ENCODE results near the gene TMEM128. TPM values are rescaled to one million over a fixed set of nuclear protein-coding genes. Genes with fewer than 3 reads are reported as not detected.
"Not testable (repeated sequence)": the region's sequence is repeated elsewhere in the genome, so short reads cannot be mapped to it uniquely, and the experiment has no call there.

Gene TMEM128
- polyA plus RNA-seq, 1 of the 3 experiments (the other 2 are of a cell fraction) = 33.7 TPM

DNA sequence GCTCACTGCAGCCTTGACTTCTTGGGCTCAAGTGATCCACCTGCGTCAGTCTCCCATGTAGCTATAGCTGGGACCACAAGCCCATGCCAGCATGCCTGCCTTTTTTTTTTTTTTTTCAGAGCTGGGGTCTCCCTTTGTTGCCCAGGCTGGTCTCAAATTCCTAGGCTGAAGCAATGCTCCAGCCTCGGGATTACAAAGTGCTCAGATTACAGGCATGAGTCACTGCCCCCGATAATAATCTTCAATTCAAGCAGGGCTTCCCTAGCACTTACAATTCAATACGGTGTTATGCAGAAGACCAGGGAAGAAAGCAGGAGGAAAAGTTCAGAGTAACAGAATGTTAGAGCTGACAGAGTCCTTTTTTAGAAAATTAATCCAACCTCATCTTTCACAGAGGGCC lies 47.4 kb downstream of the TMEM128 start:
- no peaks in the 10 kb centered on the region for H3K79me2 ChIP-seq (ENCODE audit: insufficient read depth)
- 0 out of 2 replicates have a peak, but pooled peaks have one; percentile 15 for TF ChIP-seq JUND (IDR thresholded peaks at IDR 0.05)
- TF ChIP-seq TEAD4 (IDR thresholded peaks at IDR 0.05; ENCODE audit: borderline replicate concordance, insufficient read depth) = no peak
- peak; percentile 34; the same call in 1 of the 2 replicates for TF ChIP-seq FOSL2 (IDR thresholded peaks at IDR 0.05; ENCODE audit: borderline replicate concordance, low read depth)
- no peaks in the 10 kb centered on the region for H4K20me1 ChIP-seq (ENCODE audit: insufficient read depth)
- DNase-seq = no peak
- no peak overlapping the region for H3K4me2 ChIP-seq
- no peaks in the 10 kb centered on the region for H3K4me1 ChIP-seq (ENCODE audit: control insufficient read depth in 1 of 2, insufficient read depth in 2 of 2, low read depth in 1 of 2, low read length in 1 of 2)
- no peaks in the 10 kb centered on the region for H3K9me3 ChIP-seq
- no peaks in the 10 kb centered on the region for H3F3A ChIP-seq (replicated peaks; ENCODE audit: insufficient read depth)
- peaks cover 63% of the 10 kb centered on the region for H3K27me3 ChIP-seq (ENCODE audit: insufficient read depth)
- no peaks in the 10 kb centered on the region for H3K9me2 ChIP-seq
- no peaks in the 10 kb centered on the region for H3K36me3 ChIP-seq (replicated peaks in 1 of 2; ENCODE audit: control insufficient read depth in 1 of 2, insufficient read depth in 2 of 2, low read length in 1 of 2)
- H3K27ac ChIP-seq (ENCODE audit: low read depth in 2 of 2, low read length in 1 of 2) = no peak overlapping the region
- WGBS (ENCODE audit: low lambda C conversion rate) = 3% methylated on average over 4 of the region's 4 CpGs
- ChIA-PET CTCF (interaction anchor here (1.2 kb wide), 2 partner anchors 18 to 23 kb away, joined by 3 to 5 read pairs; no protein-coding TSS in a partner anchor), POLR2A (no interaction called here)
- no peak overlapping the region for H2AFZ ChIP-seq (ENCODE audit: low read depth)
- H3K4me3 ChIP-seq (ENCODE audit: low read depth in 2 of 2, low read length in 1 of 2) = no peak overlapping the region
- H3K9ac ChIP-seq = no peak overlapping the region

DNA sequence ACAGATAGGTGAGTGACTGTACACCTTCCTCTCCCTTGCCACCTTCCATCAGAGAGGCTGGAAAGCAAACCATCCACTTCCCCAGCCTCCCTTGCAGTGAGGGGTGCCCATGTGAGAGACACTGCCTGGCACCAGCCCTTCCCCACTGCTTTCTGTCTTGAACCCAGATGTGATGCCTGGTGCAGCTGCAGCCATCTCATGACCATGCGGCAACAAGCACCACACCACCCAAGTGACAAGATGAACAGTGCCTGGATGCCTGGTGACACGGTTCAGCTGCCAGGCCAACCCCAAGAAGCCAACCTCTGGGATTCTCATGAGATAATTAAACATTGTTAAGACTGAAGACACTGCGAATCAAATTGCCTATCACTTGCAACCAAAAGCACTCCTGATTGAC lies 52.7 kb downstream of the TMEM128 start:
- no peaks in the 10 kb centered on the region for H4K20me1 ChIP-seq (ENCODE audit: insufficient read depth)
- H3K9ac ChIP-seq = no peak overlapping the region
- H3K9me2 ChIP-seq = no peaks in the 10 kb centered on the region
- no peak for DNase-seq
- ChIA-PET POLR2A (no interaction called here), CTCF (no interaction called here)
- no peaks in the 10 kb centered on the region for H3K79me2 ChIP-seq (ENCODE audit: insufficient read depth)
- H3F3A ChIP-seq (replicated peaks; ENCODE audit: insufficient read depth) = no peaks in the 10 kb centered on the region
- H3K4me1 ChIP-seq (ENCODE audit: control insufficient read depth in 1 of 2, insufficient read depth in 2 of 2, low read depth in 1 of 2, low read length in 1 of 2) = no peaks in the 10 kb centered on the region
- 36% methylated on average over 3 of the region's 3 CpGs for WGBS (ENCODE audit: low lambda C conversion rate)
- H3K4me3 ChIP-seq (ENCODE audit: low read depth in 2 of 2, low read length in 1 of 2) = no peak overlapping the region
- no peak overlapping the region for H3K27ac ChIP-seq (ENCODE audit: low read depth in 2 of 2, low read length in 1 of 2)
- peaks cover 45% of the 10 kb centered on the region for H3K27me3 ChIP-seq (ENCODE audit: insufficient read depth)
- no peak overlapping the region for H2AFZ ChIP-seq (ENCODE audit: low read depth)
- H3K36me3 ChIP-seq (replicated peaks in 1 of 2; ENCODE audit: control insufficient read depth in 1 of 2, insufficient read depth in 2 of 2, low read length in 1 of 2) = no peaks in the 10 kb centered on the region
- no peak for TF ChIP-seq MEF2A (IDR thresholded peaks at IDR 0.05; ENCODE audit: borderline replicate concordance, low read depth)
- TF ChIP-seq RXRA (IDR thresholded peaks at IDR 0.05; ENCODE audit: borderline replicate concordance, low read depth) = no peak
- no peak for TF ChIP-seq FOXJ3 (CRISPR knock-in tag; IDR thresholded peaks at IDR 0.05)
- no peak for TF ChIP-seq RFX5 (IDR thresholded peaks at IDR 0.05; ENCODE audit: low read length)
- TF ChIP-seq SIN3A (IDR thresholded peaks at IDR 0.05; ENCODE audit: borderline replicate concordance, low read depth, low read length) = no peak
- no peak for TF ChIP-seq FOSL2 (IDR thresholded peaks at IDR 0.05; ENCODE audit: borderline replicate concordance, low read depth)
- no peaks in the 10 kb centered on the region for H3K9me3 ChIP-seq
- no peak overlapping the region for H3K4me2 ChIP-seq

DNA sequence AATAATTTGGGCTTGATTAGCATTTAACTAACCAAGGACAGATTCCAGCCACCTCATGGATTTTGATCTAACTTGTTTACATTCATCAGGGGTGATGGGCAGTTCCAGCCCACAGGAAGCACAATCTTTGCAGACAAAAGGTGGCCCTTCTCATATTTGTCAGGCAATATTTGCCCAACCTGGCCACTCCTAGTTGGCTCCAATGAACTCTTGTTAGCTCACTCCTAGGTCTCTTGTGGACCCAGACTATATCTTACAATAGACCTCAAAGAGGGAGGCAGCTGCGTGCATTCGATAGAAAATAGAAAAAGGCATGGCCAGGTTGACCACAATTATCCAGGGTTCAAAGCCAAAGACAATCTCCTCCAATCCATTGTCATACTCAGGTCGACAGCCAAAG lies 59.5 kb downstream of the TMEM128 start:
- H3K9me3 ChIP-seq; POLR2A ChIA-PET; H4K20me1 ChIP-seq (ENCODE audit: insufficient read depth); DNase-seq; H3K79me2 ChIP-seq (ENCODE audit: insufficient read depth); H3K9me2 ChIP-seq; H3K36me3 ChIP-seq (replicated peaks in 1 of 2; ENCODE audit: control insufficient read depth in 1 of 2, insufficient read depth in 2 of 2, low read length in 1 of 2); H3K4me1 ChIP-seq (ENCODE audit: control insufficient read depth in 1 of 2, insufficient read depth in 2 of 2, low read depth in 1 of 2, low read length in 1 of 2); H3F3A ChIP-seq (replicated peaks; ENCODE audit: insufficient read depth); H3K4me3 ChIP-seq (ENCODE audit: low read depth in 2 of 2, low read length in 1 of 2); H3K27me3 ChIP-seq (ENCODE audit: insufficient read depth); H3K27ac ChIP-seq (ENCODE audit: low read depth in 2 of 2, low read length in 1 of 2); H3K4me2 ChIP-seq; CTCF ChIA-PET; H2AFZ ChIP-seq (ENCODE audit: low read depth); H3K9ac ChIP-seq: not testable (repeated sequence)
- 0% methylated on average over 3 of the region's 3 CpGs for WGBS (ENCODE audit: low lambda C conversion rate)

Other genes starting within 250 kb of the TMEM128 start
- gene OTOP1, start 21.3 kb downstream of the TMEM128 start, polyA plus RNA-seq (2012; rRNA removed) = not detected in 2 replicates
- gene LYAR, start 41.9 kb upstream of the TMEM128 start, polyA plus RNA-seq (2012; rRNA removed) = 9.2 and 11.2 TPM in 2 replicates
- gene ZBTB49, start 42.0 kb upstream of the TMEM128 start, polyA plus RNA-seq (2012; rRNA removed) = 3.1 and 3.7 TPM in 2 replicates
- gene NSG1, start 138.9 kb upstream of the TMEM128 start, polyA plus RNA-seq (2012; rRNA removed) = 10.4 and 11.4 TPM in 2 replicates

All from SK-N-SH (cell line).